ENCODE measurements around the gene AKNA.

The AKNA gene

DNA sequence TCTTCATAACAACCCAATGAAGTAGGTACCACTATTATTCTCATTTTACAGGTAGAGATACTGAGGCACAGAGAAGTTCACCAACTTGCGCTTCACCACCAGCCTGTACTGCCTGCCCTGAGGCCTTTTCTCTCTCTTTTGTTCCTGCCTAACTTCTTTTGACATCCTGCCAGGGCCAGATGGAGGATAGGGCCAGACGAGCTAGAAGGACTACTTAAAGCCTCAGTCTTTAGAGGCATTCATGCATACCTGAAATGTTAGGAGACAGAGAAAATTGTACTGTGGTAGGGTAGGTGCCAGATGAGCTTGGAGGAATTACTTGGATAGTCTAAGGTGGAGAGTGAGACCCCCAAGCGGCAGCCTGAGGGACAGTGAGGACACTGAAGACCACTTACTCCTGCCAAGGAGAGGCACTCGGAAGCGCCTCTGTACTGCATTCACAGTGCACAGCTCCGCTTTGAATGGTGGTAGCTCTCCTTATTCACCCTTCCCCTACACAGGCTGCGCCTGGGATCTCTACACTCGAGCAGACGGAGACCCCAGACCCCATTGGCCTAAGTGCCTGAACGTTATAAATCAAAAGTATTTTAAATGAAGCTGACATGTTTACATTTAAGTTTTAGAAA lies 71.1 kb downstream of the AKNA start:
- DNase-seq = no peak

DNA sequence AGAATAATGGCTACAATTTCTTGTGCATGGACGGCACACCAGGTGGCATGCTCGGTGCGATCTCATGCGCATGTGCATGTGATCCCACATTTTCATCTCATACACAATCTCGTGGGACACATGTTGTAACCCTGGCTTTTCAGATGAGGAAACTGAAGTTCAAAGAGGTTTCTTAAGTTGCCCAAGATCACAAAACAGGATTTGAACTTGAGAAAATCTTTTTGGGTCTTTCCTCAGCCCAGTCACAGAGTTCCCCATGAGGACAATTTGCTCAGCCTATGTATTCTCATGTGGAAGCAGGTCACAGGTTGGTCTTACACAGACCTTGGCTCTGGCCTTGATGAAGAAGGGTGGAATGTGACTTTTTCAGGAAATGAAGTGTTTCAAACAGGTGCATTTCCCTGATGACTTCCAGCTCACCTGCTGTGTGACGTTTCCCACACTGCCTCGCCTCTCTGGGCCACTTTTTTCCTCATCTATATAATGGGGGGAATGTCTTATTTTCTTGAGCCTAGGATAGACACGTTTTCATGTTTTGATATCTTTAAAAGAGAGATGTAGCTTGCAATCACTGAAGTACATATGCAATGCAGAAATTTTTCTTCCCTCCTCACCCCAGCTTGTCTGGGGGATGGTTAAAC lies 71.9 kb downstream of the AKNA start:
- DNase-seq = no peak

- DNase-seq = no peak
Measured at GRCh38 chr9:114314881-114315722, 72.7 kb downstream of the AKNA start.

DNA sequence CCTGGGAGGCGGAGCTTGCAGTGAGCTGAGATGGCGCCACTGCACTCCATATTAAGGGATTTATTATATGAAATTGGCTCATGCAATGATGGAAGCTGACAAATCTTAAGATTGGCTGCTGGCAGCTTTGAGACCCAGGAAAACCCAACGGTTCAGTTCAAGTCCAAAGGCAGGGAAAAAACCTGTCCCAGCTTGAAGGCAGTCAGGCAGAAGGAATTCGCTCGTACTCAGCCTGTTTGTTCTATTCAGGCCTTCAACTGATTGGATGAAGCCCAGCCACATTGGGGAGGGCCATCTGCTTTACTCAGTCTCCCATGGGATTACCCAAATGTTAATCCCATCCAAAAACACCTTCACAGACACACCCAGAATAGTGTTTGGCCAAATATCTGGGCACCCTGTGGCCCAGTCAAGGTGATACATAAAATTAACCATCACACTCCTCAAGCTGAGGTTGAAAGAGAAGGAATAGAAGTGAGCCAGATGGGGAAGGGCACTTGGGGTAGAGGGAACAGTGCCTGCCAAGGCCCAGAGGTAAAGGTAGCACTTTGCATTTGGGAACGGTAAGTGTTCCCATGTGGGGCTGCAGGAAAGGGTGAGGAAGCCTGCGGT lies 73.4 kb downstream of the AKNA start:
- DNase-seq = no peak

DNA sequence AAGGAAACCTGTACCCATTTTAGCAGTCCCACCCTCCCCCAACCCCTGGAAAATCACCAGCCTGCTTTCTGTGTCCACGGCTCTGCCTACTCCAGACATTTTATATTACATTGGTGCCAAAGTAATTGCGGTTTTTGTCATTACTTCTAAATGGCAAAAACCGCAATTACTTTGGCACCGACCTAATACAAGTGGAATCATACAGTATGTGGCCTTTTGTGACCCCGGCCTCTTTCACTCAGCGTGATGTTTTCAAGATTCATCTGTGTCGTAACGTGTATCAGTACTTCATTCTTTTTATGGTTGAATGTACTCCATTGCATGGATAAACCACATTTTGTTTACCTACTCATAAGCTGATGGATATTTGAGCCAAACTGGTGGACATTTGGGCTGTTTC lies 74.6 kb downstream of the AKNA start:
- DNase-seq = no peak

- no peak for DNase-seq
Measured at GRCh38 chr9:114312513-114312875, 75.3 kb downstream of the AKNA start.

GRCh38 chr9:114311571-114312512 lies 75.9 kb downstream of the AKNA start:
- DNase-seq = no peak

DNA sequence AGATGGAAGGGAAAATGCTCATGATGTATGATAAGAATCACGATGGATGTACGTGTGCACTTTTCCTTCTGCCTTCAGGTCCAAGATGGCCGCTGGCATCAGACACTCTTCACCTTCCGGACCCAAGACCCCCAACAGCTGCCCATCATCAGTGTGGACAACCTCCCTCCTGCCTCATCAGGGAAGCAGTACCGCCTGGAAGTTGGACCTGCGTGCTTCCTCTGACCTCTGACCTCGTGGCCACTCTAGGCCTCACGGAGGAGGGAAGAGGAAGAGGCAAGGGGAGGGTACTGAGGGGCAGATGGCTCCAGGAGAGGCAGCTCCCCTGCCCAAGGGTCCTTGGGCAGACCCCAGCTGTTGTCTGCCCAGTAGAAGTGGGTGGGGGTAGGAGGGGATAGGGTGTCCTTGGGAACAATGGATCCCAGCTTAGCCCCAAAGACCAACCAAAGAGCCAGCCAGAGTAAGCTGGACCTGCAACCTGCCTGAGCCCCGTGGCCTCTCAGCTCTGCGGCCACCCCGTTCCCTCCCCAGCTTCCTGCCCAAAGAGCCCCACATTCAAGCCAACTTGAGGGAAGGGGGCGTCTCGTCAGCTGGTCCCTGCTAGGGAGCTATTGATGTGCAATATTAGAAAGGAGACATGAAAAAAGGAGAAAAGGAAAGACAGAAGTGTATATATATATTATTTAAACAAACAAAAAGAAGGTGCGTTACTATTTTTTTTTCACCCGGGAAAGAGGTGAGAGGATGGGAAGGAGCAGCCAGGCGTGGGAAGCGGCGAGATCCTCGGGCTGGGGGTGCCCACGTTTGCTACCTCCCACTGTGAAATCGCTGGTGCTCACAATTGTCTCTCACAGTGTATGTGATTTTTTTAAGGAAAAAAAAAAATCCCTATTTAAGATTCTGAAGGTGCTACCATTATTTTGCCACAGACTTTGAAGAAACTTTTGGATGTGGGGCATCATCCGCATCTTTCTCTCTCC lies 77.0 kb downstream of the AKNA start:
- DNase-seq = no peak

DNA sequence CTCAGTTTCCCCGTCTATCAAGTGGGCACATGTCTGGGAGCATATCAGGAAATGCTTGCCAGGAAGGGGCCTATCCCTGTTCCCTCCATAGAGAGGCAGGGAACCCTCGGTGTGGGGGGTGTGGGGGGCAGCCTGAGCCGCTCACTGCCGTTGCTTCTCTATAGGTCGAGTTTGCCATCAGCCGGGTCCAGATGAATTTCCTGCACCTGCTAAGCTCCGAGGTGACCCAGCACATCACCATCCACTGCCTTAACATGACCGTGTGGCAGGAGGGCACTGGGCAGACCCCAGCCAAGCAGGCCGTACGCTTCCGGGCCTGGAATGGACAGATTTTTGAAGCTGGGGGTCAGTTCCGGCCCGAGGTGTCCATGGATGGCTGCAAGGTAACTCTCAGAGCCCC lies 78.7 kb downstream of the AKNA start:
- DNase-seq = no peak

DNA sequence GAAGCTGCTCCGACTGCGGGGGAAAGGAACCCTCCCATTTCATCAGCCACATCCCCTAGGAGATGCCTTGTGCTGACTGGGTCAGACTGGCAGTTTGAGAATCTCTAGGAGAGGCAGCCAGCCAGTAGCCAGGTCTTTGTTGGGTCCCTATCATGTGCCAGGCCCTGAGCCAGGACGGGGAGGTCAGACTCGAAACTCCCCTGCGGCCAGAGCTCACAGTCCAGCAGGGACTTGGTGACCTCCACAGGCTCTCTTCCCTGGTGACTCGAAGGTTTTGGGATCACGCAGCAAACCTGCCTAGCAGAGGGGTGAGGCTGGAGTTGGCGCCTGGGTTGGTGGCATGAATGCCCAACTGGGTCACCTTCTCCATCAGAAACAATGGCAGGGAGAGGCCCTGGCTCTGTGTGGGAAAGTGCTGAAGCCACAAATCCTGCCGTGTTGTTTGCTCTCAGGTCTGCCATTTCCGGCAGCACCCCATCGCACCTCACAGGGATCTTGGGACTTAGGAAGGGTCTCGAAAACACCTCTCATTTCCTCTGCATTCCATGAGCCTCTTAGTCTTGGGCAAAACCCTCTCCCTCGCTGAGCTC lies 79.3 kb downstream of the AKNA start:
- DNase-seq = no peak

- DNase-seq = no peak
Measured at GRCh38 chr9:114307899-114308267, 79.9 kb downstream of the AKNA start.

DNA sequence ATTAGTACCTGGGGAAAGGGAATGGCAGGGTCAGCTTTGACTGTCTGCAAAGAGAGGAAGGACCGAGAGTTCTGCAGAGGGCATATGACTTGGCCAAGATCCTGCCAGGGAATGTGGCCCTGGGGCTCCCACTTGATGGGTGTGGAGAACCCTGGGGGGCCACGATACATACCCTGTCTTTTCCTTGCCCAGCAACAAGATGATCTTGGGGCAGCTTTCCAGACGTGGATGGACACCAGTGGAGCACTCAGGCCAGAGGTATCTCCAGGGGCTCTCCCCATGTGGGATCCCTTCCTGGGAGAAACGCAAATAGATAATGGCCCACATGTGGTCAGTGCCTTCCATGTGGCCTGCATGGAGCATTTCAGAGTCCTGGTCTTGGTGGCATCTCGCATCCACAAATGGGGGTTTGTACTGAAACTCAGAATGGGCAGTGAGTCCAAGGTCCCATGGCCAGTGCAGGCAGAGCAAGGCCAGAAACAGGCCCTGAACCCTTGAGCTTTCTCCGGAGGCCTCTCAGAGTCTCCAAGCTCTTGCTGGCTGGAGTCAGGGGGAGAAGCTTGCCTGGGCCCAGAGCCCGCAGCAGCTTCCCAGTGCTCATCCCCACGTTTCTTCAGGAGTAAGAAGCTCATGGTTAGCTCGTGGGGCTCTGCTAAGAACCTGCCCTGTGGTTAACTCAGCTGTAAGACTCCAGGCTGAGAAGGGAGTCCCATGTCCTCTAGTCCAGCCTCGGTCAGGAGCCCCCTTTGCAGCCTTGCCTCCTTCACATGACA lies 83.2 kb downstream of the AKNA start:
- DNase-seq = no peak

DNA sequence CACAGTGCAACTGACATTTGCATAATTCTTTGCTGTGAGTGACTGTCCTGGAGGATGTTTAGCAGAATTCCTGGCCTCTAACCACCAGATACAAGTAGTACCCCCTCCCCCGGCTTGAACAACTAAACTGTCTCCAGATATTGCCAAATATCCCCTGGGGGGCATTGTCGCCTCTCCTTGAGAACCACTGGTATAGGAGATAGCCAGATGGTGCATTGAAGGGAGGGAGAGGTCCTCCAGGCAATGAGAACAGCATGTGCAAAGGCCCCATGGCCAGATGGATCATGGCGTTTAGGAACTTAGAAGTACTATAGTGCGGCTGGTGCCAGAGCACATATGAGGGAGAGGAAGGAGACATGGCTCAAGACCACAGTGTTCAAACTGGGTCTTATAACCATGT lies 83.8 kb downstream of the AKNA start:
- no peak for DNase-seq

GRCh38 chr9:114303571-114303970 lies 84.2 kb downstream of the AKNA start:
- no peak for DNase-seq

GRCh38 chr9:114302727-114303126 lies 85.1 kb downstream of the AKNA start:
- no peak for DNase-seq

DNA sequence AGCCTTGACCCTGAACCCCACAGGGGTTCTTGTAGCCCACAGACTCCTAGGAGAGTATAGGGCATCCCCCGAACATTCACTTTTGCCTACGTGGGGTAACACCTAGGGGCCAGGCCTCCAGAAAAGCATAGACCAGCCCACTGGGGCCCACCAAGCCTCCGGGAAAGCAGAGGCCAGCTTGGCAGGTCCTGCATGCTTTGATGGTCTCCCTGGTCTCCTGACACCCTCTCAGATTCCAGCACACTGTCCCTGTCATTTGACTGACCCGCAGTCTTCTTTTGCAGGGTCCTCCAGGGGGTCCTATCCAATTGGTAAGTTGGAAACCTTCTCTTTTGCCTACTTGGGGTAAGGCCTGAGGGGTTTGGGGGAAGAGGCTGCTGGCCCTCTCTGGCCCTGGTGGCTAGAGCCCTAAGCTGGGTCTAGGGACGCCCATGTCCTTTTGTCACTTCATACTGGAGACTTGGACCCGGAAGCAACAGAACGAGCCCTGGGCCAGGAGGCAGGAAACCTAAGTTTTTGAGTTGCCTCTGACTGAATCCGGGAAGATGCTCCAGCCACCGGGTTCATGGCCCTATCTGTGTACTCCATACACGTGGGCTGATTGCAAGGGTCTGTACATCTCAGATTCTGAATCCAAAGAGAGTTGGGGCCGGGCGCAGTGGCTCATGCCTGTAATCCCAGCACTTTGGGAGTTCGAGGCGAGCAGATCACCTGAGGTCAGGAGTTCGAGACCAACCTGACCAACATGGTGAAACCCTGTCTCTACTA lies 85.8 kb downstream of the AKNA start:
- DNase-seq = no peak

GRCh38 chr9:114300846-114301797 lies 86.7 kb downstream of the AKNA start:
- no peak for DNase-seq

All from CD4-positive, alpha-beta T cell treated with Interleukin-17A for 4 hours (primary cell).